T-helper 2 cell treated with Interferon-gamma antibody and Interleukin-4, amounts not matched to agents 5 μg/mL and 100 μg/mL, for 36 hours (primary cell): ENCODE measurements around the gene PYROXD2.
A peak's percentile ranks its signal among the peaks of the same experiment; 100 is the strongest.

Source experiments
- DNase-seq: peaks from one replicate; pipeline ENCODE4 v3.0.0; 2021; ENCODE audit warnings: low spot score
- H3K27ac Mint-ChIP-seq: one replicate; pipeline ENCODE4 v1.8.0; 2021; ENCODE audit warnings: mild to moderate bottlenecking, mixed read lengths
- H3K27me3 Mint-ChIP-seq: one replicate; pipeline ENCODE4 v1.8.0; 2021; ENCODE audit warnings: low read depth, mixed read lengths
- H3K36me3 Mint-ChIP-seq: one replicate; pipeline ENCODE4 v1.8.0; 2021; ENCODE audit warnings: low read depth, mixed read lengths
- H3K4me1 Mint-ChIP-seq: one replicate; pipeline ENCODE4 v1.8.0; 2021; ENCODE audit warnings: low read depth, mixed read lengths
- H3K4me3 Mint-ChIP-seq: one replicate; pipeline ENCODE4 v1.8.0; 2022; ENCODE audit warnings: mild to moderate bottlenecking, moderate library complexity, mixed read lengths
- H3K9me3 Mint-ChIP-seq: one replicate; pipeline ENCODE4 v1.8.0; 2021; ENCODE audit warnings: mixed read lengths

The PYROXD2 gene

GRCh38 chr10:98446661-98447221 is 31.8 kb upstream of the PYROXD2 start, which contains the start of gene HPS1:
HPS1 (minus strand) TSS chr10:98446935; CDS start chr10:98443240, 3,695 bp downstream.
- H3K27ac Mint-ChIP-seq, result peak within 1 kb of the TSS; percentile 90
- peaks cover 20% of the 10 kb centered on the region for H3K36me3 Mint-ChIP-seq
- H3K27me3 Mint-ChIP-seq, result peaks cover 18% of the 10 kb centered on the region
- H3K9me3 Mint-ChIP-seq, result no peaks in the 10 kb centered on the region
- DNase-seq, result peak; percentile 84
- H3K4me3 Mint-ChIP-seq, result peak within 1 kb of the TSS; percentile 95
- peaks cover 22% of the 10 kb centered on the region for H3K4me1 Mint-ChIP-seq

- DNase-seq, result peak; percentile 19
- Mint-ChIP-seq H3K27me3 (peaks cover 16% of the 10 kb centered on the region), H3K9me3 (no peaks in the 10 kb centered on the region), H3K4me3 (peak overlapping the region; percentile 95), H3K4me1 (peaks cover 23% of the 10 kb centered on the region), H3K27ac (peak overlapping the region; percentile 90), H3K36me3 (peaks cover 24% of the 10 kb centered on the region)
Observed at GRCh38 chr10:98446151-98446660, 31.2 kb upstream of the PYROXD2 start.

DNA sequence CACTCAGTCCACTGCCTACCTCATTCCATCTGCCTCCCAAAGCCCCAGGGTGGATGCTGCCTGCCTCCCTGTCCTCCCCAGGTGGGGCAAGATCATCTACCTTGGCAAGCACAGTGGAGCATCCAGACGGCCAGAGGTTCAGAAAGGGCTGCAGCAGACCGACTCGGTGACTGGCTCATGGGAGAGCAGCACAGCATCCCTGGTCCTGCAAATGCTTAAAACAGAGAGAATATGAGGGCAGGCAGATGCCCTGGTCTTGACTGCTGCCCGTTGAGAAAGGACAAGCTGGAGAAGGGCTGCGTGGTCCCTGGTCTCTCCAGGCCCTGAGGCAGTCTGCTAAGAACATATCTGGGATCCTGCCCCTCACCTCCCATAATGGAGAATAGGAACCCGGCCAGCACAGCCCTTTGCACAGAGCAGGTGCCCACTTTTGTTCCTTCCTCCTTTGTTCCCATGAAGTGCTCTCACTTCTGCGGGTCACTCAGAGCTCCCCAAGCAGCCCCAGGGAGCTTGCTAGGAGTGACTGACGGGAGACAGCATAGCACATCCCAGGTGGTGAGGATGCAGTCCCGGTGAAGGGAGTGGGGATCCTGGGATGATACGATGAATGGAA is 30.3 kb upstream of the PYROXD2 start:
- H3K36me3 Mint-ChIP-seq, result peaks cover 30% of the 10 kb centered on the region
- peak overlapping the region; percentile 90 for H3K27ac Mint-ChIP-seq
- H3K4me3 Mint-ChIP-seq, result peak overlapping the region; percentile 95
- no peak for DNase-seq
- H3K27me3 Mint-ChIP-seq, result peaks cover 9% of the 10 kb centered on the region
- no peaks in the 10 kb centered on the region for H3K9me3 Mint-ChIP-seq
- H3K4me1 Mint-ChIP-seq, result peaks cover 24% of the 10 kb centered on the region

DNA sequence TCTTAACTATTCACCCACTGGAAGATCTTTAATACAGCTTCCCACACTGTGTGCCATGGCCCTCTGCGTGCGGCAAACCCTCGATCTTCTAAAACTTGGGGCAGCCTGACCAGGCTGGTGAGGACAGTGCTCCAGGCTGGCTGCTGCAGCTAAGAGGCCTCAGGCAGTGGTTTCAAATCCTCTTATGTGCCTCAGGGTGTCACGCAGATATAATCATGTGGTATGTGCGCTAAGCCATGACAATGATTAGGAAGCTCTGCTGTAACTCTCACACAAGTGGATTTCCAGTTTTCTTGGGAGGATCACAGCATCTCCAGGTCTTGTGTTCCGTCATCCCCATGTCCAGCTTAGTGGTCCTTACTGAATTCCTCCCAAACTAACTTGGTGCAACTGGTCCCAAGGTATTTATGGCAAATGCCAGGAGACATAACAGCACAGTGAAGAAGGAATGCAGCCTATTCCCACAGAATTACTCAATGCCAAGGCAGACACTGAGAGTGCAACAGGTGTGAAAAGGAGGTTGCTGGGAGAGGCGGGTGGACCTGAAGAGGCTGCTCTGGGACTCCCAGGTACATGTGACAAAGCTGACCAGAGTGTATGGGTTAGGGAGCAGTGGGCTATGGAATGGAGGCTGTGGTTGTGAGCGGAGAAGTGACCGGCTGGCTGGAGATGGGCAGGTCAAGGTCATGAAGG is 29.5 kb upstream of the PYROXD2 start:
- no peak for DNase-seq
- H3K36me3 Mint-ChIP-seq, result peaks cover 38% of the 10 kb centered on the region
- peaks cover 3% of the 10 kb centered on the region for H3K9me3 Mint-ChIP-seq
- H3K27ac Mint-ChIP-seq, result peak overlapping the region; percentile 9
- peaks cover 4% of the 10 kb centered on the region for H3K27me3 Mint-ChIP-seq
- peaks cover 25% of the 10 kb centered on the region for H3K4me1 Mint-ChIP-seq
- H3K4me3 Mint-ChIP-seq, result peak overlapping the region; percentile 95

DNA sequence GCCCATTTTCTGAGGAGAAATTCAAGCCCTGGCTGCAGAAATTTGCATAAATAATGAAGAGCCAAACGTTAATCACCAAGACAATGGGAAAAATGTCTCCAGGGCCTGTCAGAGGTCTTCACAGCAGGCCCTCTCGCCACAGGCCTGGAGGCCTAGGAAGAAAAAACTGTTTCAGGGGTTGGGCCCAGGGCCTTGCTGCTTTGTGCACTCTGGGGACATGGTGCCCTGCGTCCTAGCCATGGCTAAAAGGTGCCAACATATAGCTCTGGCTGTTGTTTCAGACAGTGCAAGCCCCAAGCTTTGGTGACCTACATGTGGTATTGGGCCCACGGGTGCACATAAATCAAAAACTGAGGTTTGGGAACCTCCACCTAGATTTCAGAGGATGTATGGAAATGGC is 23.7 kb upstream of the PYROXD2 start:
- Mint-ChIP-seq H3K27me3 (no peaks in the 10 kb centered on the region), H3K9me3 (peaks cover 3% of the 10 kb centered on the region), H3K4me3 (no peak overlapping the region), H3K27ac (no peak overlapping the region), H3K4me1 (peaks cover 10% of the 10 kb centered on the region), H3K36me3 (peaks cover 73% of the 10 kb centered on the region)
- DNase-seq, result no peak

GRCh38 chr10:98436704-98437103 is 21.7 kb upstream of the PYROXD2 start:
- Mint-ChIP-seq H3K4me3 (no peak overlapping the region), H3K4me1 (peaks cover 3% of the 10 kb centered on the region), H3K9me3 (peaks cover 12% of the 10 kb centered on the region), H3K27me3 (no peaks in the 10 kb centered on the region), H3K27ac (no peak overlapping the region), H3K36me3 (peaks cover 75% of the 10 kb centered on the region)
- DNase-seq, result no peak

GRCh38 chr10:98435178-98435577 is 20.2 kb upstream of the PYROXD2 start:
- no peak overlapping the region for H3K4me3 Mint-ChIP-seq
- DNase-seq, result no peak
- H3K27ac Mint-ChIP-seq, result no peak overlapping the region
- H3K36me3 Mint-ChIP-seq, result peaks cover 76% of the 10 kb centered on the region
- peaks cover 13% of the 10 kb centered on the region for H3K9me3 Mint-ChIP-seq
- peaks cover 2% of the 10 kb centered on the region for H3K4me1 Mint-ChIP-seq
- H3K27me3 Mint-ChIP-seq, result no peaks in the 10 kb centered on the region

DNA sequence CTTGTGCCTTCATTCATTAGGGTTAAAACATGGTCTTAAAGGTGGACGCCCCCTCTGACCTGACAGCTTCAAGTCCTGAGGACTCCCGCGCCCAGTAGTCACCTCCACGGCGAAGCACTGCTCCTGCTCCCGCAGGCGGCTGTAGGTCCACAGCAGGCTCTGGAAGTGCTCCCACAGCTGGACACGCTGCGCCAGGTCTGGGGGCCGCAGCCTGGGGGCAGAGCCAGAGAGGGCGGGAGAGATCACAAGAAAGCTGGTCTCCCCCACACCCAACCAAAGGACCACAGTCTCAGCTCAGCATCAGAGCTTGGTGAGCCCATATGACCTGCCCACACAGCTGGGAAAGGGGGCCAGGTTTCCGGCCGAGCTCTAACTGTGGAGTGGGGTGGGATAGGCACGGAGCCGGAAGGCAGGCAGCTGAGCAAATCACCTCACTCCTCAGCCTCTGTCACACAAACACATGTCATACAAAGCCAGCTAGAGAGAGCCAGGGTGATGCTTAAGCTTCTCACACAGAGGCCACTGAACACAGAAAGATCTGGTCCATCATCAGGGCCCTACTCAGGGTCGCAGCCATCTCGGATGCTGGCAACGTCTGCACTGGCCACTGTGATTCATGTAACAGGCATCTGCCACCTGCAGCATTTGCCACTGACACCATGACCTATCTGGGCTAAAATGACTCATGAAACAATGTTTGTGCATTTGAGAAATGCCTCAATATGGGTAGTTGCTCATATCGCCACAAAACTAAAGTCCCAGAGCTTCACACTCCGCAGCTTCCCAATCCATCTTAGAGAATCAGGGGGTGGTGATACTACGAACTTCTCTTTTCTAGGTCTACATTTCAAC is 19.1 kb upstream of the PYROXD2 start:
- DNase-seq, result no peak
- Mint-ChIP-seq H3K9me3 (peaks cover 10% of the 10 kb centered on the region), H3K36me3 (peaks cover 66% of the 10 kb centered on the region), H3K4me3 (no peak overlapping the region), H3K27ac (no peak overlapping the region), H3K27me3 (no peaks in the 10 kb centered on the region), H3K4me1 (no peaks in the 10 kb centered on the region)

GRCh38 chr10:98433371-98433770 is 18.4 kb upstream of the PYROXD2 start:
- H3K27ac Mint-ChIP-seq, result no peak overlapping the region
- H3K36me3 Mint-ChIP-seq, result peaks cover 62% of the 10 kb centered on the region
- no peaks in the 10 kb centered on the region for H3K27me3 Mint-ChIP-seq
- no peak for DNase-seq
- peaks cover 10% of the 10 kb centered on the region for H3K9me3 Mint-ChIP-seq
- no peaks in the 10 kb centered on the region for H3K4me1 Mint-ChIP-seq
- no peak overlapping the region for H3K4me3 Mint-ChIP-seq

DNA sequence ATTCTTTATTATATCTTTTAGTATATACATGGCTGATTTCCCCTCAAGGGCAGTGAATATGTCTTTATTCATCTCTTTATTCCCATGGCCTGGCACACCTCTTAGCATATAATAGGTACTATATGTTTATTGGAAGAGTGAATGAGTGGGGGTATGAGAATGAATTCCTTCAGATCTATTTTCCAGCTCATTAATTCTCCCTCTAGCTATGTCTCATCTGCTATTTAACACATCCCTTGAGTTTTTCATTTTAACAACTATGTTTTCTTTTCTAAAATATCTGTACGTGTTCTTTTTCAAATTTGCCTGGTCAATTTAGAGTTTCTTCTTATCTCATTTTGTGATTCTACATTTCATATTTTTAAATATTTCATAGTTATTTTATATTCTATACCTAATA is 17.3 kb upstream of the PYROXD2 start:
- Mint-ChIP-seq H3K4me3 (no peak overlapping the region), H3K27me3 (no peaks in the 10 kb centered on the region), H3K36me3 (peaks cover 56% of the 10 kb centered on the region), H3K4me1 (no peaks in the 10 kb centered on the region), H3K9me3 (peaks cover 10% of the 10 kb centered on the region), H3K27ac (no peak overlapping the region)
- no peak for DNase-seq

DNA sequence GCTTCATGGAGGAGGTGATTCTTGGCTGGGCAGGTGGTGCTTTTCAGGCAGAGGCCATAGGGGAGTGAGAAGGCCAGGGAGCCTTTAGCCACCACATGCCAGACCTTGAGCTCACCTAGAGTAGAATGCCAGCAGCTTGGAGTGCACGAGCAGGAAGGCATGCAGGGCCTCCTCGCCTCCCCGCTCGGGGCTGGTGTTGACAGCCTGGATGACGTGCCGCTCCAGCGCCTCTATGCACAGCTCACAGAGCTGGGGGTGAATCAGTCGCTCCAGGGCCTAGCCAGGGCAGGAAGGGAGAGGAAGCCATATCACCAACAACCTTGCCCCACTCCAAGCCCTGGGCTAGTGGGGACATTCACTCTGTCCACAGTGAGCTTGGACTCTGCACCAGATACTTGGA is 16.0 kb upstream of the PYROXD2 start:
- no peak overlapping the region for H3K27ac Mint-ChIP-seq
- H3K4me3 Mint-ChIP-seq, result no peak overlapping the region
- peaks cover 55% of the 10 kb centered on the region for H3K36me3 Mint-ChIP-seq
- H3K4me1 Mint-ChIP-seq, result no peaks in the 10 kb centered on the region
- peaks cover 10% of the 10 kb centered on the region for H3K9me3 Mint-ChIP-seq
- DNase-seq, result no peak
- no peaks in the 10 kb centered on the region for H3K27me3 Mint-ChIP-seq

GRCh38 chr10:98430427-98430826 is 15.4 kb upstream of the PYROXD2 start:
- Mint-ChIP-seq H3K27me3 (no peaks in the 10 kb centered on the region), H3K36me3 (peaks cover 50% of the 10 kb centered on the region), H3K4me1 (no peaks in the 10 kb centered on the region), H3K9me3 (peaks cover 10% of the 10 kb centered on the region), H3K27ac (no peak overlapping the region), H3K4me3 (no peak overlapping the region)
- no peak for DNase-seq

DNA sequence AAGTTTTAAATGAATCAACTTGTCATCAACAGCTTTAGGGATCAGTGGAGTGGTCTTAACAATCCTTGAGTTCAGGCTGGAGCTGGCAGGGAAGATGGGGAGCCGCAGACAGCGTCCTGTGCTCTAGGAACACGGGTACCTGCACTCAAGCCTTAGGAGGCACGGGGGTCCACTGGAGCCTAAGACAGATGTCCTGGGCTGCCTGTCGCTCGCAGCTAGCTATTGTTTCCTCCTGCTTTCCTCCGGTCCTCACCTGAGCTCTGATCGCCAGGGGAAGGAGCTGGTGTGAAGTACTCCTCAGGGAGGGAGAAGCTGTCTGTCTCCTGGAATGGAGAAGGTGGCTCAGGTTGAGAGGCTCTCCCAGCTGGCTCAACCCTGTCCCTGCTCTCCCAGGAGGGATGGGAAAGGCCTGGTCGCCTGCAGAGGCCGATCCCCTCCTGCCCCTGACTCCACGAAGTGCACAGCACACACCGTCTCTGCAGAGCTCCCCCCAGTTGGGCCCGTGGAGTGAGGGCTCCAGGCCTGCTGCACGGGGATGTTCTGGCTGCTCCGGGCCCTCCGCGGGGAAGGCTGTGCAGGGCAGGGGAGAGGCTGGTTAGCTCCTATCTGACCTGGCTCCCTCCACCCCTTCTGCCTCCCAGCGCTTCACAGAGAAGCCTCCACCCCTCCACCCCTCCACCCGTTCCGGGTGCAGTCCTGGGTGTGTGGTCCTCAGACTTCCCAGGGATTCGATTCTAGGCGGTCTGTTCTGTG is 14.5 kb upstream of the PYROXD2 start:
- Mint-ChIP-seq H3K27ac (no peak overlapping the region), H3K9me3 (peaks cover 10% of the 10 kb centered on the region), H3K27me3 (no peaks in the 10 kb centered on the region), H3K36me3 (peaks cover 41% of the 10 kb centered on the region), H3K4me3 (no peak overlapping the region), H3K4me1 (no peaks in the 10 kb centered on the region)
- DNase-seq, result no peak
